Superior temporal gyrus (tissue), 1 donor: ENCODE measurements around the gene DCAKD.

Experiments used
- DNase-seq: peaks from one replicate; pipeline ENCODE4 v3.0.0-alpha.2; 2016; ENCODE audit errors: extremely low spot score

The DCAKD gene, protein sequence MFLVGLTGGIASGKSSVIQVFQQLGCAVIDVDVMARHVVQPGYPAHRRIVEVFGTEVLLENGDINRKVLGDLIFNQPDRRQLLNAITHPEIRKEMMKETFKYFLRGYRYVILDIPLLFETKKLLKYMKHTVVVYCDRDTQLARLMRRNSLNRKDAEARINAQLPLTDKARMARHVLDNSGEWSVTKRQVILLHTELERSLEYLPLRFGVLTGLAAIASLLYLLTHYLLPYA

DNA sequence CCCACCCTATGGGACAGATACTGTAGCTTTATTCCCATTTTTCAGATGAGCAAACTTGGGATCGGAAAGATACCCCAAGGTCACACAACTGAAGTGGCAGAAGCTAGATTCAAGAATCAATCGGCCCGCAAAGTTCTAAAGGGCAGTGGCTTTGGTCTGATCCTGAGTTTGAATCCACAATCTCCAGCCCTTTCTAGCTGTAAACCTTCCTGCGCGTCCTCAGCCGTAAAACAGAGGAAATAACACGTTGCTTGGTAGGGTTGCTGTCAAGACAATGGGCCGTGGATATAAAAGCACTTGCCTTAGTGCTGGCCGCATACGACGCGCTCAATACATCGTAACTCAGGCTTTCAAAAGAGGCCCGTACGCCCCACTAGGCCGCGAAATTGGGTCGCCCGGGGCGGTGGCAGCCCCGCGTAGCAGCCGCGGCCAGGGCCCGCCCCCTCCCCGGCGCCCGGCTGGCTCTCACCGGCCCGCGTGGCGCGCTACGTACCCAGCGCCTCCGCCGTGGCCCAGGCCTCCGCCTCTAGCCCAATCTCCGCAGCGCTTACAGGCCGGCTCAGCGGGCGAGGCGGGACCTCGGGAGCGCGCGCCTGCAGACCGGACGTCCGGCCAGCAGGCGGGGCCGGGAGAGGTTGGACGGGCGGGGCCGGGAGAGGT is at the start of gene DCAKD:
DCAKD (minus strand) TSS at position 573 of the 660 bp plus-strand sequence. CDS start 16,747 bp downstream, outside the sequence.
- peak; percentile 85 for DNase-seq

DNA sequence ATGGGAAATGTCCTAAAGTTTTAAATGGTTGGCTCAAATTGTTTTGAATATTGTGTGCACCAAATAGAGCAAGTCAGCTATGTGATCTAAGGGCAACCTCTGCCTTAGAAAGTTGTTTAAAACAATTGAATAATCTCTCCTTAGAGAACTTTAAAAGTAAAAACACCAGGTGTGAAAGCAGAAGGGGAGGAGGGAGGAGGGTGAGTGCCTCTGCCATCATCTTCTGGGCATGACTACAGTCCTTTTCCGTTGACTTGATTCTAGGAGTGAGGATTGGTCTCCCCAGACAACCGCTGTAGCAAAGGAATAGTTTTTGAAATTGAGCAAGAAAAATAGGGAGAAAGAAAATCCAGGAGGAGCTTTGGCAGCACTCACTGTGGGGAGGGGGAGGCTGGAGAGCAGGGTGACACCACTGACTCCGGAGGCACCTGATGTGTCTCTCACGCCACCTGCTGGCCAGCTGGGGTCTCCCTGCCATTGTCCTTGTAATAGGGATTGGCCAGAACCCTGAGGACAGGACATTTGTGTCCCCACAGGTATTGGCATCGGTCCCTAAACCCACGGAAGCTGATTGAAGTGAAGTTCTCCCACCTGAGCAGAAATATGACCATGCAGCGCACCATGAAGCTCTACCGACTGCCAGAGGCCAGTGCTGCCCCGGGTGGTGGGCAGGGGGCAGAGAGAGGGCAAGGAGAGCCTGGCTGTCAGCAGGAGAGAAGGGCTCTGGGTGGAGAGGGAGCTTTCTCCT is 47.6 kb upstream of the DCAKD start:
- peak; percentile 85 for DNase-seq

DNA sequence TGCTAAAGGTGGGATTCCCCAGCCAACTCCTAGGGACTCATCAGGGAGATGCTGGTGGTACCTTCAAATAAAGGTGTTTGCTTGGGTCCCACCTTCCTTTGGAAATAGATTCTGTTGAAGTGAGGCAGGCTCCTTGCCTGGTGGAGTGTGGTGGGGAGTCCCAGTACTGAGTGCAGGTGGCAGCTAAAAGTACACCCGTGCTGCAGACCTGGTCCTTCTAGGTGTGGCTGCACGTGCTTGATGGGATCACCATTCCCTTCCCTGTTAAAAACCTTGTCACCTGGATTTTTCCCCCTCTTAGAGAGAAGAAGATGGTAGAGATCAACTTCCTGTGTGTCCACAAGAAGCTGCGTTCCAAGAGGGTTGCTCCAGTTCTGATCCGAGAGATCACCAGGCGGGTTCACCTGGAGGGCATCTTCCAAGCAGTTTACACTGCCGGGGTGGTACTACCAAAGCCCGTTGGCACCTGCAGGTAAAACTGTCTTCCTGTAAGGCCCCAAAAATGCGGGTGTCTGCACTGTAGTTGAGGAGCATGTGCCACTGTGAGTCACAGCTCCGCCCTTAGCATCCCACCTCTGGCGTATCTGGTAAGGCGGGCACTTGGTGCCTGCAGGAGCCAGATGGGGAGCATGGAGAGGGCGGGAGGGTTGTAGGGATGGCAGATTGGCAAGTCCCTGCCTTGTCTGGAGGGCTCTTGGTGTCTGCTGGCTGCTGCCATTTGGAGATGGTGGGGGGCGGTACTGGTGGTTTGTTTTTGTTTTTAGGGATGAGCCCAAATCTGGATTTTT is 46.8 kb upstream of the DCAKD start:
- no peak for DNase-seq

DNA sequence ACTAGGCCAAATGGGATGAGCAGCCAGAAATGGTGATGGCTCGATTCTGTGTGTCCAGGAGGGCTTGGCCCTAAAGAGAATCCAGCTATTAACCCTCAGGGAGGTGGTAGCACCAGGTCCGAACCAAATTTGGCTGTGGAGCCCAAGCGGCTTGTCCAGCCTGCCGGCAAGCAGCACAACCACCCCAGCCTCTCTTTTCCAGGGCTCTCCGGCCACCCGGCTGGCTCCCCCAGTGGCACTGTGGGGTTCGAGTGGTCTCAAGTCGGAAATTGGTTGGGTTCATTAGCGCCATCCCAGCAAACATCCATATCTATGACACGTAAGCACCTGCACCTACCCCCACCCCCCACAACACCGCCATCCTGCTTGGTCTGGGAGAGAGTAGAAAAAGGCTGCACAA is 45.5 kb upstream of the DCAKD start:
- DNase-seq = no peak

DNA sequence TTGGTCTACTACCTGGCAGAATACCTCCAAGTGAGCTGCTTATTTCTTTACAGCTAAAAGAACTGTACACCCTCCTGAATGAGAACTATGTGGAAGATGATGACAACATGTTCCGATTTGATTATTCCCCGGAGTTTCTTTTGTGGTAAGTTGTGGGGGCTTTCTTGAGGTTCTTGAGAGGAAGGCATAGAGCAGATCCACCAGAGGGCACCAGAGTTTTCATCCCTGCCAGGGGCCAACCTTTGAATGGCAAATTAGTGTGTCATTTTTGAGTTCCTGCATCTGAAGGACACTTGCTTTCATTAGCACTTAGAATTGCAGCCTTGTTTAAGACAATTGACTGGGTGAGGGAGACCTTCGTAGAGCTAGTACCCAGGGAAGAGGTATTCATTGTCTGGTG is 44.7 kb upstream of the DCAKD start:
- peak; percentile 49 for DNase-seq

DNA sequence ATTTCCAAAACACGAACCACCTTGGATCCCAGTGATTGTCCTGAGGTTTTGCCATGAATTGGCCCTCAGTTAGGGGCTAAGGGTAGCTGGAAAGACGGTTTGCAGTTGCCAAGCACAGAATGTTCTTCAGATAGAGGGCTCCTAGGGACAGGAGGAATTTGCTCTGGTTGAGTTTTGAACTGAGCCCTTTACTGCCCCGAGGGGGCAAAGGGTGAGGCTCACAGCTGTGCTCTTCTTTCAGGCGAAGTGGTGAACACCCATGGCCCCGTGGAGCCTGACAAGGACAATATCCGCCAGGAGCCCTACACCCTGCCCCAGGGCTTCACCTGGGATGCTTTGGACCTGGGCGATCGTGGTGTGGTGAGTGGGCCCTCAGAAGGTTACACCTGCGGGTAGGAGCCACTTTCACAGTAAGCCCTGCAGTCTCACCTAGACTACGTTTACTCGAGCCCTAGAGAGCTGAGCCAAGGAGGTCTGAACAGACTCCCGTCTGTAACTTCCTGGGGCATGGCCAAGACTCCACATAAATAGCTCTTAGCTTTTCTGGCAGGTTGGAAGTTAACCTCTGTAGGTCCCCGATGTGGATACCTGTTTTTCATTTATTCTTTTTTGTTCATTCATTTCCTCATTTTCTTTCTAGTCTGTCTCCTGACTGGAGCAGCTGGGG is 42.1 kb upstream of the DCAKD start:
- DNase-seq = no peak

DNA sequence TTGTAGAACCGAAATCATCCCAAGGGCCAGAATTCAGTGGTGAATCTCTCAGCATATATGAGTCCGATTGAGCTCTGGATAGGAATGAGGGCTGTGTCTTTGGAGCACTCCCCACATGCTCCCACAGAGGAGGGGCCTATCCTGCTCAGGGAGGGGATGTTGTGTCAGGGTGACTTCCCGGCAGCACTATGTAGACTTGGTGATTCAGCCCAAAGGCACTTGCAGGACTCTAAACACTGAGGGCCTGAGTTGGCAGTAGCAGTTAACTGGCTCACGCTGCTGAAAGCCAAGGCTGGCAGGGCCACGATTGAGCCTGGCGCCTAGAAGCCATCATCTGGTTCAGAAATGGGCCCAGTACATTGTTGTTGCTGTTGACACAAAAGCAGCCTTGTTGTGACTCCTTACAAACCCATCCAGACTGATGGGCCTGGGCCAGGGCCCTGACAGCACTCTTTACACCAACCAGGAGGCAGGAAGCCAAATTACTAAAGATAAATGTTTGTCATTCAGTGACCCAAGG is 41.5 kb upstream of the DCAKD start:
- peak; percentile 98 for DNase-seq

DNA sequence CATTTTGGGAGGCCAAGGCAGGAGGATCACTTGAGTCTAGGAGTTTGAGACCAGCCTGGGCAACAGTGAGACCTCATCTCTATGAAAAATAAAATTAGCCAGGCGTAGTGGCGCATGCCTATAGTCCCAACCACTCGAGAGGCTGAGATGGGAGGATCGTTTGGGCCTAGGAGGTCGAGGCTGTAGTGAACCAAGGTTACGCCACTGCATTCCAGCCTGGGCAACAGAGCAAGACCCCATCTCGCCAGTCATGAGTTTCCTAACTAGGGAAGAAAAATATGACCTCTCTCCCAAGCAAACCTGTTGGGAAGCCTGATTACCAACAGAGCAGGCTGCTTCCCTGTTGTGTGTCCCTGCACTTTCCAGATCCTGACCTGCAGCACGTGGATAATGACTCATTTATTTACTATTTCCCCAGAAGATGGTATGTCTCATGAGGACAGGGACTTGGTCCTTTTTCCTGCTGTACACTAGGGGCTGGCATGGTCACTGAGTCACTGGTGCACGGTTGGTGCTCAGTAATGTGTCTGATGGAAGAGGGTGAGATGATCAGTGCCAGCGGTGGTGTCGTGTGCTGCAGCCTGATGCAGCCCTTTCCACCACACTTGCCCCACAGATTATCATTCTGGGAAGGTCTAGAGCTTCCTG is 40.5 kb upstream of the DCAKD start:
- no peak for DNase-seq

DNA sequence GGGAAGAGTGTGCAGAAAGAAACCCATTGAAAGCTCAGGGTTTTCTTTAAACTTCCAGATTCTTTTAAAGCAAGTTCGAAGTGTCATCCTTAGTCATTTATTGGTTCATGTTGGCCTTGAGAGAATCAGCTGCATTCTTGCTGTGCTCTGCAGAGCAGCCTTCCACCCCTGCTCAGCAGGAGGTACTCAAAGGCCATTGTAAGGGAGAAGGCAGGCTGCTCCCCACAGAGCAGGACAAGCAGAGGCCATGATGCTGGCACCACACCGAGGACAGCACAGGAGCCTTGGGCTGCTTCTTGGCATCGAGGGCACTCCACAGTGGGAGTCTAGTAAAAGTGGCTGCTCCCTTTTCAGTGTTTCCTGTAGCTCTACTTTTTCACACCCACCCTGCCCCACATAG is 39.3 kb upstream of the DCAKD start:
- DNase-seq = no peak

DNA sequence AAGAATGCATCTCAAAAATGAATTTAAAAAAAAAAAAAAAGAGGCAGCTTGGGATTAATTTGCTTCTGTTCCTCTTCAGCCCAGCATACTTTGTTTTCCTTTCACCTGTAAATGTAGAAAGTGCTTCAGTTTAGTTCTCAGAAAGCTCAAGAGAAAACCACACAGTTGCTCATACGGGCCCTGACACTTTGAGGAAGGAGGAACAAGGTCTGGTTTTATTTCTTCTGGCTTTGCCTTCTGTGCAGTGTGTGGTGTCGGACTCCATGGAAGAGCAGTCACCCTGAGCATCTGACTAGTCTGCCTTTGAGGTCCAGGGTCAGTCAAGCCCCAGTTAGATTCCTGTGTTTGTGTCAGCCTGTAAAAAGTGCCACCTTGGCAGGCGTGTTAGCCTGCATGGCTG is 37.3 kb upstream of the DCAKD start:
- no peak for DNase-seq

DNA sequence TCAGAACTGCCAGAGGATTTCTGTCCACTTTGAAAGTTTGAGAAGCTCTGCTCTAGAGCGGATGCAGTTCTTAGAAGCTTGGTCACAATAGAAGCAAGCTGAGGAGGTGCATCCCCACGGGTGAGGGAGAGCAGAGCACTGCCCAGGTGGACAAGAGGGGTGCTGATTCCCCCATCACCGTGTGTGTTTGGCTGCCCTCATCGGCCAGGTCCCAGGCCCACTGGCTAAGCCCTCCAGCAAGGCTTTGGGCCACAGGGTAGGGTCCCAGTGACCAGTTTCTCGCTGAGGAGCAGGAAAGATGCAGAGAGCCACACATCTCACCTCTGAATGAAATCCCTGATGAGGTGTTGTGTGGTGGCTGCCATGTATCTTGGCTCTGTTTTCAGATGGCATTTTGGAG is 36.5 kb upstream of the DCAKD start:
- no peak for DNase-seq

DNA sequence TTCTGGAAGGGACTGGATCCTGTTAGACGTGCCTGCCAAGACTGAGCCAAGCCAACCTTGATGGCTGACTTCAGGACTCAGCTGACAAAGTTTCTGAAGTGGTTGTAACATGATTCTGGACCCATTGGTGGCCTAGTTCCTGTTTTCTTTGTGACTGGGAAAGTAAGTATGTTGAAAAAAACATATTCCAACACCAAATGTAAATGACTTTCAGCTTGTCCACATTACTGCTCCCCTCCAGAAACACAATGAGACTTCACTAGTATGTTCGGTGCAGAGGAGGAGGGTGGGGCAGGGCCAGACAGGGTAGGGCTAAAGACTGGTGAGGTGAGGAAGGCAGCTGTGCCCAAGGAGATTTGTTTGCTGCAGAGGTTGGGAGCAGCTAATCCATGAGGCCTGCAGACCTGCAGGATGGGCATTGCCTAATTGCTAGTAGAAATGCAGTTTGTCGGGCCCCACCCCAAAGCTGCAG is 36.1 kb upstream of the DCAKD start:
- DNase-seq = no peak

DNA sequence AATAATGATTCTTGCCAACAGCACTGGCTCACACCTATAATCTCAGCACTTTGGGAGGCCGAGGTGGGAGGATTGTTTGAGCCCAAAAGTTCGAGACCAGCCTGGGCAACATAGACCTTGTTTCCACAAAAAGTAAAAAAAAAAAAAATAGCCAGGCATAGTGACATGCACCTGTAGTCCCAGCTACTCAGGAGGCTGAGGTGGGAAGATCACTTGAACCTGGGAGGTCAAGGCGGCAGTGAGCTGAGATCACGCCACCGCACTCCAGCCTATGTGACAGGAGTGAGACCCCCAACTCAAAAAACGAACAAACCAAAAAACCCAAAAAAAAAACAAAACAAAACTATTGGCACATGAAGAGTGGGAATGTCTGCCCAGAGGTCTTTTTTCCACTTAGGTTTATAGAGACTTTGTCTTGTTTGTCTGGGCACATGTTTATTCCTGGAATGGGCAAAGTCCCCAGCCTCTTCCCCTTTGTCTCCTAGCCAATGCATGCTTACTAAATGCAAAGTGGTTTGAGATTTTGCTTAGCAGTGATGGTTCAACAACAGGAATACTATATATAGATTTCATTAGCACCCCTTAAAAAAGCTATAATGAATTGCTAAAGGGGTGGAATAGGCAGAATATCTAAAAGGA is 35.6 kb upstream of the DCAKD start:
- no peak for DNase-seq

DNA sequence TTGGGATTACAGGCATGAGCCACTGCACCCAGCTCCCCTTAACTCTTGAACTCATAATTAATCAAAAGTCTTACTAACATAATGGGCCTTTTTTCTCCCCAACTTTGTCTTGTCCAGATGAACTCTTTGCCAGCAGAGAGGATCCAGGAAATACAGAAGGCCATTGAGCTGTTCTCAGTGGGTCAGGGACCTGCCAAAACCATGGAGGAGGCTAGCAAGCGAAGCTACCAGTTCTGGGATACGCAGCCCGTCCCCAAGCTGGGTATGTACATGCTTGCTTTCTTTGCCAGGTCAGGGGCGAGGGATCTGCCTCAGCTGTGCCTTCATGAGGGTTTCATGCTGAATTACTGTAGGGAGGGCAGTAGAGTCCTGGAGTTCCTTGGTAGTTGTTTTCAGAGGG is 35.0 kb upstream of the DCAKD start:
- no peak for DNase-seq

DNA sequence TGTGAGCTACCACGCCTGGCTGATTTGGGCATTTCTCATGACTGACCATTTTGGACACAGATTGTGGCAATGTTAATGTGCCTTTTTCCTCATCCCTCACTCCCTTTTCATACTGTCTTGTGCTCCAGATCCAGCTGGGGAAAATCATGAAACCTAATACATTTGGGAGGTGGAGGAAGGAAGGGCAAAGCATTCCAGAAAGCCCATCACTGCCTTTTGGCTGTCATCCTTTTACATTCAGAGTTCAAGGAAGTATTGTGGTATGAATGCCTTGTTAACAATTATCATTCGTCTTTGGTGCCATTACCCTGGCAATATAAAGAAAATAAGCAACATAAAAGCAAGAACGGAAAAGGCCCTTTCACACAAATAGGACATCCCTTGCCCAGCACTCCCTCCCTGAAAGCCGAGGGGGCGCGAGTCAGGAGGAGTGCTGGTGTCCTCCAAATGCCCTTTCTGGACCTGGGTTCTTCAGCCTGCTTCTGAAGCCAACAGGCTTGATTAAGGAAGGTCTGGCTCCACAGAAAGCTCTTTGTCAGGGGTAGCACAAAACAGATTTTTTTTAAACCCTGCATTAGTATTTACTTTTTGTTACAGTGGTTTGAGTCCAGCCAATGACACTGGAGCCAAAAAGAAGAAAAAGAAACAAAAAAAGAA is 29.7 kb upstream of the DCAKD start:
- DNase-seq = no peak

DNA sequence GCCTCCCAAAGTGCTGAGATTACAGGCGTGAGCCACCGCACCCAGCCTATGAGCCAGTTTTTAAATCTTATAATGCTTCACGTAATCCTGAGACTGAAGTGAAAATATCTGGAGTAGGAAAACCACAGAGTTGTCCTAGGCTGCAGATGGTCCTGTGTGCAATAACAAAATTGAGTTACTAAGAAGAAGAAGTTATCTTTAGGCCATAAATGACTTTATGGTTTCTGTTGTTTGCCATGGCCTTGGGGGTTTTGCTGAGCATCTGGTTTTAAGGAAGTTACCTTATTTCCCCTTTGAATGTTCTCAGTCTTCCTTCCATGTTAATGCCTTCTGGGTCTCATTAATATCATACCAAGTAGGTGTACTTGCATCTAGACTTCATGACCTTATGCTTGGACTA is 26.2 kb upstream of the DCAKD start:
- no peak for DNase-seq

DNA sequence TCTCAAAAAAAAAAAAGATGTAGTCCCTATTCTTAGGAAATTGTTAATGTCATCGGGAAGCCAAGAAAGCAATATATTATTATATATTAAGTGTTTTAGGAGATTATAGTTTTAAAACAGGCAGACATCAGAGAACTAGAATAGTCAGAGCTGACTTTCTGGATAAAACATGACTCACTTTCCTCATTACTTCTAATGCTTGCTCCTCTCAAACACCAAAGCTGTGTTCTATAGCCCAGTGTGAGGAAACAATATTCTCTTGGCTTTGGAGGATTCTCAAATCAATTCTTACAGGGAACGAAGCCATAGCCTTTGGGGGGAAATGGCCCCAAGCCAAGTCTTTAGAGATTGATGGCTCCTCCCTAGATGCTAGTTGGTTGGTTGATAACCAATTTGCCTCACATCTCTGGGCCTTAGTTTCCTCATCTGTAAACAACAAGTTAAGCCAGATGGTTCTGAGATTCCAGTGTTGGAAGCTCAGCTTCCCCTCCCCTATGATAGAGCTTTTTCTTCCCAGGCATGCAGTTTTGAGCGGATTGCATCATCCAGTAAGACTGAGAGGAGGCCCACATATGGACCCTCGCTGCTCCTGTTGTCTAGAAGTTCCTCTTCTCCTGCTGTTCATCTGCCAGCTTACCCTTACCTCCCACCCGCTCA is 22.1 kb upstream of the DCAKD start:
- DNase-seq = no peak

DNA sequence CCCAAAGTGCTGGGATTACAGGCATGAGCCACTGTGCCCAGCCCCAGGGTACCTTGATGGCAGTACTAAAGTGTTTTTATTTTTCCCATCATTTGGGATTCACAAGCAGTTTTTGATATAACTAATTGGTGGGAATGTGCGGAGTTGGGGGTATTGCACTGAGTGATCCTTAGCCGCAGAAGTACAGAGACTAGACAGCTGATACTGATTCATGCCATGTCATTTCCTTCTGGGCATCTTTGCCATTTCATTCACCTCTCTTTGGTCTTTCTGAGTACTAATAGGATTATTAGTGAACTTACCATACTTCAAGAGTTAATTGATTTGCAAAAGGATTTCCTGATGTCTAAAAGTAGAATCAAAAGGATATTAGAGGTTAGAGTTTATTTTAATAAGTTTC is 19.4 kb upstream of the DCAKD start:
- no peak for DNase-seq

DNA sequence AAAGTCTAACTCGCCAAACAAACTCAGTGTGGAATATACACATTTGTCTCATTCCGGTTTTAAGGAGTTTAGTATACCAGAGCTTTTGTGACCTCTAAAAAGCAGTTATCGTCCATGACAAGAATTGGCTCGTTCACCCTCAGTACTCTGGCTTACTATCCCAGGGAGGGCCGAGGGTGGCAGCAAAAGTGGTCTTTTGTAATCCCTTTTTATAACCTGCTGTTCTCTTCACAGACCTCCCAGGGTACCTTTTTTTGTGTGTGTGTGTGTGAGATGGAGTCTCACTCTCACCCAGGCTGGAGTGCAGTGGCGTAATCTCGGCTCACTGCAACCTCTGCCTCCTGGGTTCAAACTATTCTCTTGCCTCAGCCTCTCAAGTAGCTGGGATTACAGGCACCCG is 18.6 kb upstream of the DCAKD start:
- DNase-seq = no peak
